Astrocyte (in vitro differentiated cells and primary cell): ENCODE measurements around the gene PIGN. TPM values are rescaled to one million over a fixed set of nuclear protein-coding genes. Genes with fewer than 3 reads are reported as not detected.
A peak's percentile ranks its signal among the peaks of the same experiment; 100 is the strongest.

ENCODE experiments used
- DNase-seq: peaks from one replicate; pipeline ENCODE4 v3.0.0-alpha.2; 2010; ENCODE audit warnings: low read depth
- FAIRE-seq: peaks from 2 replicates; lab custom pipeline; 2011; peaks lifted over from hg19 to GRCh38; lab: Jason Lieb, UNC
- H2AFZ ChIP-seq: 2 replicates; pipeline ENCODE4 v1.6.0; 2012; ENCODE audit warnings: low read depth, low read length, inconsistent platforms
- H3K27ac ChIP-seq: 2 replicates; pipeline ENCODE4 v1.5.1; 2011; ENCODE audit warnings: low read depth, low read length, inconsistent platforms
- H3K27me3 ChIP-seq: 2 replicates; pipeline ENCODE4 v1.6.0; 2011; ENCODE audit warnings: low read length, inconsistent platforms; ENCODE audit not compliant: insufficient read depth
- H3K36me3 ChIP-seq: 2 replicates; pipeline ENCODE4 v1.5.1; 2011; ENCODE audit warnings: low read length, inconsistent platforms; ENCODE audit not compliant: insufficient read depth
- H3K4me1 ChIP-seq: 2 replicates; pipeline ENCODE4 v1.5.1; 2011; ENCODE audit warnings: low read length, inconsistent platforms; ENCODE audit not compliant: insufficient read depth
- H3K4me2 ChIP-seq: 2 replicates; pipeline ENCODE4 v1.6.0; 2012; ENCODE audit warnings: low read length, inconsistent platforms
- H3K4me3 ChIP-seq: 2 replicates; pipeline ENCODE4 v1.5.1; 2011; ENCODE audit warnings: low read depth, mild to moderate bottlenecking, low read length, inconsistent platforms; ENCODE audit not compliant: insufficient read depth
- H3K79me2 ChIP-seq: 2 replicates; pipeline ENCODE4 v1.6.0; 2012; ENCODE audit warnings: mild to moderate bottlenecking, low read length, inconsistent platforms; ENCODE audit not compliant: insufficient read depth
- H3K9ac ChIP-seq: 2 replicates; pipeline ENCODE4 v1.6.0; 2012; ENCODE audit warnings: mild to moderate bottlenecking, low read length, inconsistent platforms
- H3K9me3 ChIP-seq: 2 replicates; pipeline ENCODE4 v1.5.1; 2012; ENCODE audit warnings: low read depth, mild to moderate bottlenecking, low read length, inconsistent platforms; ENCODE audit not compliant: insufficient read depth
- H4K20me1 ChIP-seq: 2 replicates; pipeline ENCODE4 v1.6.0; 2012; ENCODE audit warnings: low read length, inconsistent platforms; ENCODE audit not compliant: insufficient read depth
- H3K27ac Mint-ChIP-seq: one replicate; pipeline ENCODE4 v1.8.0; 2021; ENCODE audit warnings: mild to moderate bottlenecking, mixed read lengths; ENCODE audit not compliant: unreplicated experiment
- H3K27me3 Mint-ChIP-seq: one replicate; pipeline ENCODE4 v1.8.0; 2021; ENCODE audit warnings: low read depth, mixed read lengths; ENCODE audit not compliant: unreplicated experiment
- H3K36me3 Mint-ChIP-seq: one replicate; pipeline ENCODE4 v1.8.0; 2021; ENCODE audit warnings: low read depth, mixed read lengths; ENCODE audit not compliant: unreplicated experiment
- H3K4me1 Mint-ChIP-seq: one replicate; pipeline ENCODE4 v1.8.0; 2021; ENCODE audit warnings: low read depth, mixed read lengths; ENCODE audit not compliant: unreplicated experiment
- H3K4me3 Mint-ChIP-seq: one replicate; pipeline ENCODE4 v1.8.0; 2021; ENCODE audit warnings: mild to moderate bottlenecking, moderate library complexity, mixed read lengths; ENCODE audit not compliant: unreplicated experiment
- H3K9me3 Mint-ChIP-seq: one replicate; pipeline ENCODE4 v1.8.0; 2021; ENCODE audit warnings: mild to moderate bottlenecking, mixed read lengths; ENCODE audit not compliant: unreplicated experiment
- CTCF ChIP-seq: IDR thresholded peaks from 2 replicates; pipeline ENCODE4 v1.5.1; 2011; ENCODE audit warnings: low read depth, mild to moderate bottlenecking, inconsistent platforms, low read length, moderate library complexity; ENCODE audit not compliant: insufficient read depth
- EZH2 ChIP-seq: IDR thresholded peaks from 2 replicates; pipeline ENCODE4 v1.6.1; 2012; ENCODE audit warnings: mild to moderate bottlenecking, low read length, inconsistent platforms; ENCODE audit not compliant: insufficient read depth
- total RNA-seq: library from RNA; stranded (reverse); gene quantifications from 2 replicates; pipeline ENCODE4 v1.2.1, GENCODE V29; 2021

The PIGN gene
- total RNA-seq, 1 donor from 2014 or later, result 20.0 TPM

- Histone ChIP-seq H3K9ac (no peak overlapping the region), H3K27me3 (no peaks in the 10 kb centered on the region), H2AFZ (no peak overlapping the region), H3K4me3 (no peak overlapping the region), H3K4me1 (no peaks in the 10 kb centered on the region), H3K36me3 (no peaks in the 10 kb centered on the region), H3K4me2 (no peak overlapping the region), H3K79me2 (no peaks in the 10 kb centered on the region), H3K9me3 (no peaks in the 10 kb centered on the region), H4K20me1 (no peaks in the 10 kb centered on the region), H3K27ac (no peak overlapping the region)
- TF ChIP-seq CTCF (no peak), EZH2 (no peak)
- Mint-ChIP-seq H3K36me3 (peaks cover 9% of the 10 kb centered on the region), H3K27me3 (no peaks in the 10 kb centered on the region), H3K4me1 (no peaks in the 10 kb centered on the region), H3K27ac (no peak overlapping the region), H3K9me3 (peaks cover 5% of the 10 kb centered on the region), H3K4me3 (no peak overlapping the region)
- no peak for DNase-seq
- FAIRE-seq, result no peak
These were observed 87.9 kb downstream of the PIGN start for GRCh38 chr18:62098960-62099359.

GRCh38 chr18:62097698-62098097 lies 89.2 kb downstream of the PIGN start:
- H2AFZ ChIP-seq, result no peak overlapping the region
- H3K79me2 ChIP-seq, result no peaks in the 10 kb centered on the region
- no peaks in the 10 kb centered on the region for H3K27me3 Mint-ChIP-seq
- H3K27ac Mint-ChIP-seq, result no peak overlapping the region
- DNase-seq (no peak), FAIRE-seq (no peak)
- no peak overlapping the region for H3K4me3 ChIP-seq
- no peaks in the 10 kb centered on the region for H3K4me1 ChIP-seq
- no peaks in the 10 kb centered on the region for H3K4me1 Mint-ChIP-seq
- H3K9ac ChIP-seq, result no peak overlapping the region
- peaks cover 9% of the 10 kb centered on the region for H3K36me3 Mint-ChIP-seq
- peaks cover 5% of the 10 kb centered on the region for H3K9me3 Mint-ChIP-seq
- TF ChIP-seq CTCF (no peak), EZH2 (no peak)
- no peaks in the 10 kb centered on the region for H3K9me3 ChIP-seq
- no peaks in the 10 kb centered on the region for H3K27me3 ChIP-seq
- H3K4me3 Mint-ChIP-seq, result no peak overlapping the region
- no peaks in the 10 kb centered on the region for H3K36me3 ChIP-seq
- no peak overlapping the region for H3K4me2 ChIP-seq
- no peak overlapping the region for H3K27ac ChIP-seq
- H4K20me1 ChIP-seq, result no peaks in the 10 kb centered on the region

GRCh38 chr18:62091487-62092120 lies 95.3 kb downstream of the PIGN start:
- Mint-ChIP-seq H3K27me3 (no peaks in the 10 kb centered on the region), H3K4me1 (no peaks in the 10 kb centered on the region), H3K9me3 (no peaks in the 10 kb centered on the region), H3K27ac (no peak overlapping the region), H3K36me3 (peaks cover 2% of the 10 kb centered on the region), H3K4me3 (no peak overlapping the region)
- TF ChIP-seq CTCF (no peak), EZH2 (no peak)
- H3K4me3 ChIP-seq, result no peak overlapping the region
- H3K9ac ChIP-seq, result no peak overlapping the region
- no peak overlapping the region for H3K27ac ChIP-seq
- peaks cover 3% of the 10 kb centered on the region for H3K36me3 ChIP-seq
- no peak overlapping the region for H3K4me2 ChIP-seq
- no peaks in the 10 kb centered on the region for H3K79me2 ChIP-seq
- no peaks in the 10 kb centered on the region for H3K4me1 ChIP-seq
- peak; percentile 17 for FAIRE-seq
- no peaks in the 10 kb centered on the region for H4K20me1 ChIP-seq
- no peak for DNase-seq
- no peaks in the 10 kb centered on the region for H3K9me3 ChIP-seq
- H2AFZ ChIP-seq, result no peak overlapping the region
- no peaks in the 10 kb centered on the region for H3K27me3 ChIP-seq
